Panc1 (cell line): Measurements from ENCODE around the gene RBPJL. TPM values are rescaled to one million over a fixed set of nuclear protein-coding genes. Genes with fewer than 3 reads are reported as not detected.

Experiments used
- ATAC-seq: fragments of 200-7000 bp; cut with Tn5 transposase; 2 replicates; pipeline ENCODE4 v1.9.1; 2020; ENCODE audit warnings: mild to moderate bottlenecking, moderate library complexity
- BruUV-seq: library from RNA; stranded (reverse); fragments of 400-500 nt; replicated peaks from 2 replicates; lab custom pipeline; 2021; lab: Mats Ljungman, UMichigan
- CTCF ChIA-PET: fragments of 300-600 bp; sonication (Branson Sonifier 250); formaldehyde crosslinking; loops from one replicate; lab custom pipeline; 2022; ENCODE audit warnings: antibody characterized with exemption; lab: Charles Lee
- POLR2A ChIA-PET: fragments of 300-600 bp; sonication (Branson Sonifier 250); formaldehyde crosslinking; loops from one replicate; lab custom pipeline; 2022; ENCODE audit warnings: antibody characterized with exemption; lab: Charles Lee
- DNase-seq: peaks from one replicate; pipeline ENCODE4 v3.0.0-alpha.2; 2010; ENCODE audit warnings: low read depth, low spot score
- H3K27ac ChIP-seq: 2 replicates; pipeline ENCODE4 v1.5.1; 2011; ENCODE audit warnings: mild to moderate bottlenecking, low read length, inconsistent platforms
- H3K27me3 ChIP-seq: fragments of 200-500 bp; sonication (Bioruptor generic); 2 replicates; pipeline ENCODE4 v1.6.0; 2014; ENCODE audit warnings: low read length, inconsistent platforms; ENCODE audit not compliant: control insufficient read depth, insufficient read depth
- H3K36me3 ChIP-seq: fragments of 200-500 bp; sonication (Bioruptor generic); 2 replicates; pipeline ENCODE4 v1.5.1; 2014; ENCODE audit warnings: inconsistent platforms, mild to moderate bottlenecking, low read length, moderate library complexity; ENCODE audit not compliant: control insufficient read depth, insufficient read depth
- H3K4me1 ChIP-seq: 2 replicates; pipeline ENCODE4 v1.5.1; 2011; ENCODE audit warnings: inconsistent platforms, mild to moderate bottlenecking, low read length, moderate library complexity; ENCODE audit not compliant: control insufficient read depth, insufficient read depth
- H3K4me3 ChIP-seq, 2 experiments: 2 replicates each; pipeline ENCODE4 v1.5.1; 2011 to 2012; ENCODE audit warnings: low read depth in 2 of 2, low read length in 2 of 2, mild to moderate bottlenecking in 2 of 2, inconsistent platforms in 1 of 2, moderate library complexity in 1 of 2
- H3K9me3 ChIP-seq: fragments of 200-500 bp; sonication (Bioruptor generic); 2 replicates; pipeline ENCODE4 v1.5.1; 2014; ENCODE audit warnings: low read depth, mild to moderate bottlenecking, inconsistent platforms, low read length, moderate library complexity; ENCODE audit not compliant: control insufficient read depth, insufficient read depth
- POLR2AphosphoS5 ChIP-seq: IDR thresholded peaks from 2 replicates; pipeline ENCODE4 v1.6.1; 2012; ENCODE audit warnings: mild to moderate bottlenecking, low read depth, low read length, moderate library complexity
- SIN3A ChIP-seq: IDR thresholded peaks from 2 replicates; pipeline ENCODE4 v1.6.1; 2012; ENCODE audit warnings: low read depth, mild to moderate bottlenecking, low read length, moderate library complexity, borderline replicate concordance; ENCODE audit not compliant: insufficient read depth
- TCF7L2 ChIP-seq: IDR thresholded peaks from 2 replicates; pipeline ENCODE4 v1.6.1; 2011; ENCODE audit warnings: mild to moderate bottlenecking, low read depth, low read length, inconsistent platforms
- in situ Hi-C: cut with HindIII; loops from 2 replicates; pipeline ENCODE4 v1.10.0; 2016; ENCODE audit warnings: low sequenced_read_pairs, low pct_unique_long_range_greater_than_20kb
- intact Hi-C: fragments of 100-400 bp; cut with micrococcal nuclease; formaldehyde crosslinking; loops from one replicate; pipeline ENCODE4 v1.10.0; 2022; ENCODE audit not compliant: unreplicated experiment
- total RNA-seq: library from RNA; stranded (reverse); gene quantifications from one replicate; pipeline ENCODE4 v1.2.1, GENCODE V29; 2021; ENCODE audit not compliant: unreplicated experiment
- TF ChIP-seq, protein P1 (sequence below), 2 experiments: IDR thresholded peaks; 2 replicates each; pipeline ENCODE4 v1.6.1; 2011 to 2012; ENCODE audit warnings: low read depth in 2 of 2, control low read depth in 1 of 2, low read length in 1 of 2, mild to moderate bottlenecking in 1 of 2, moderate library complexity in 1 of 2; ENCODE audit not compliant: insufficient read depth in 1 of 2
- TF ChIP-seq, protein P2 (sequence below): fragments of 450-650 bp; IDR thresholded peaks from 2 replicates; pipeline ENCODE4 v1.5.1; 2017; ENCODE audit warnings: mild to moderate bottlenecking

RBPJL gene
- total RNA-seq, 1 experiment from 2014 or later, result 0.18 TPM

DNA sequence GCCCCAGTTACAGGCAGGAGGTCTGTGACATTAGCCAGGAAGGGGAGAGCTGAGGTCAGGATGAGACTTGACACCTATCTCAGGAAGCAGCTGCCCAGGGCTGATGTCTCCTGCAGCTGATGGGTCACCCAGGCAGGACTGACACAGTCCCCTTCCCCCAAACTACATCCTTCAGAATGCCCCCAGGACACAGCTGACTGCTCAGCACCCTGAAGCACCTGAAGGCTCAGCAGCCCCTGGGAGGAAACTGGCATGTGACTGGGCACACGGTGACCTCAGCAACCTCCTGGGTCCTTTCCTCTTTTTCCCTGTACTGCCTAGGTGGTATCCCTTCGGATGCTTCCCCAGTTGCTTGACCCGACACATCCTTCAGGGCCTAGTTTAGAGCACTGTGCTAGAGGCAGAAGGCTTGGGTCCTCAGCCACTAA is 39.7 kb downstream of the RBPJL start:
- no peaks in the 10 kb centered on the region for H3K36me3 ChIP-seq
- BruUV-seq, result no TSS peak
- H3K4me1 ChIP-seq, result peaks cover 63% of the 10 kb centered on the region
- H3K4me3 ChIP-seq, result peak overlapping the region; percentile 70 to 94
- ATAC-seq, result no peak
- ChIA-PET CTCF (interaction anchor here (0.6 to 2.0 kb wide), 2 partner anchors 90 to 1352 kb away, joined by 3 to 7 read pairs; no protein-coding TSS in a partner anchor), POLR2A (no interaction called here)
- no peak for DNase-seq
- no peaks in the 10 kb centered on the region for H3K27me3 ChIP-seq
- intact Hi-C loops (no loop called here), in situ Hi-C loops (no loop called here)
- peak overlapping the region; percentile 83 for H3K27ac ChIP-seq
- TF ChIP-seq SIN3A, result no peak
- TF ChIP-seq TCF7L2, result no peak
- TF ChIP-seq, protein P1, sequence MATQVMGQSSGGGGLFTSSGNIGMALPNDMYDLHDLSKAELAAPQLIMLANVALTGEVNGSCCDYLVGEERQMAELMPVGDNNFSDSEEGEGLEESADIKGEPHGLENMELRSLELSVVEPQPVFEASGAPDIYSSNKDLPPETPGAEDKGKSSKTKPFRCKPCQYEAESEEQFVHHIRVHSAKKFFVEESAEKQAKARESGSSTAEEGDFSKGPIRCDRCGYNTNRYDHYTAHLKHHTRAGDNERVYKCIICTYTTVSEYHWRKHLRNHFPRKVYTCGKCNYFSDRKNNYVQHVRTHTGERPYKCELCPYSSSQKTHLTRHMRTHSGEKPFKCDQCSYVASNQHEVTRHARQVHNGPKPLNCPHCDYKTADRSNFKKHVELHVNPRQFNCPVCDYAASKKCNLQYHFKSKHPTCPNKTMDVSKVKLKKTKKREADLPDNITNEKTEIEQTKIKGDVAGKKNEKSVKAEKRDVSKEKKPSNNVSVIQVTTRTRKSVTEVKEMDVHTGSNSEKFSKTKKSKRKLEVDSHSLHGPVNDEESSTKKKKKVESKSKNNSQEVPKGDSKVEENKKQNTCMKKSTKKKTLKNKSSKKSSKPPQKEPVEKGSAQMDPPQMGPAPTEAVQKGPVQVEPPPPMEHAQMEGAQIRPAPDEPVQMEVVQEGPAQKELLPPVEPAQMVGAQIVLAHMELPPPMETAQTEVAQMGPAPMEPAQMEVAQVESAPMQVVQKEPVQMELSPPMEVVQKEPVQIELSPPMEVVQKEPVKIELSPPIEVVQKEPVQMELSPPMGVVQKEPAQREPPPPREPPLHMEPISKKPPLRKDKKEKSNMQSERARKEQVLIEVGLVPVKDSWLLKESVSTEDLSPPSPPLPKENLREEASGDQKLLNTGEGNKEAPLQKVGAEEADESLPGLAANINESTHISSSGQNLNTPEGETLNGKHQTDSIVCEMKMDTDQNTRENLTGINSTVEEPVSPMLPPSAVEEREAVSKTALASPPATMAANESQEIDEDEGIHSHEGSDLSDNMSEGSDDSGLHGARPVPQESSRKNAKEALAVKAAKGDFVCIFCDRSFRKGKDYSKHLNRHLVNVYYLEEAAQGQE (IDR thresholded peaks at IDR 0.05; ENCODE audit: insufficient read depth in 1 of 2, low read depth in 2 of 2, low read length in 1 of 2), result no peak
- TF ChIP-seq, protein P2, sequence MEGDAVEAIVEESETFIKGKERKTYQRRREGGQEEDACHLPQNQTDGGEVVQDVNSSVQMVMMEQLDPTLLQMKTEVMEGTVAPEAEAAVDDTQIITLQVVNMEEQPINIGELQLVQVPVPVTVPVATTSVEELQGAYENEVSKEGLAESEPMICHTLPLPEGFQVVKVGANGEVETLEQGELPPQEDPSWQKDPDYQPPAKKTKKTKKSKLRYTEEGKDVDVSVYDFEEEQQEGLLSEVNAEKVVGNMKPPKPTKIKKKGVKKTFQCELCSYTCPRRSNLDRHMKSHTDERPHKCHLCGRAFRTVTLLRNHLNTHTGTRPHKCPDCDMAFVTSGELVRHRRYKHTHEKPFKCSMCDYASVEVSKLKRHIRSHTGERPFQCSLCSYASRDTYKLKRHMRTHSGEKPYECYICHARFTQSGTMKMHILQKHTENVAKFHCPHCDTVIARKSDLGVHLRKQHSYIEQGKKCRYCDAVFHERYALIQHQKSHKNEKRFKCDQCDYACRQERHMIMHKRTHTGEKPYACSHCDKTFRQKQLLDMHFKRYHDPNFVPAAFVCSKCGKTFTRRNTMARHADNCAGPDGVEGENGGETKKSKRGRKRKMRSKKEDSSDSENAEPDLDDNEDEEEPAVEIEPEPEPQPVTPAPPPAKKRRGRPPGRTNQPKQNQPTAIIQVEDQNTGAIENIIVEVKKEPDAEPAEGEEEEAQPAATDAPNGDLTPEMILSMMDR, result no peak
- TF ChIP-seq POLR2AphosphoS5, result no peak
- no peaks in the 10 kb centered on the region for H3K9me3 ChIP-seq

DNA sequence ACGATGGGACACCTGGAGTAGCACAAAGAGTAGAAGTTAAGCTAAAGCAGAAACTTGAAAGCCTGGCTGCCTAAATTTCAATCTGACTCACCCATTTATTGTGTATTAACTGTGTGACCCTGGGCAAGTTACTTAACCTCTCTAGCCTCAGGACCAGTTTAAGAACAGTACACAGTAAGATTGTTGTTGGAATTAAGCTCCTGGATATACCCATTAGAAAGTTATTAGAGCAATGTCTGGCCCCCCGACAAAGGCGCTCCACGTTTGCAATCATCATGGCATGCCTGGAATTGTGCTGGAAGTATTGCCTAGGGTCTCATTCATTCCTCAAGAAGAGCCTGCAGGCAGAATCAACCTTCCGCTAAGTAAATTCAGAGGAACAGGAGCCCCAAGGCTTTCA is 40.2 kb downstream of the RBPJL start:
- H3K36me3 ChIP-seq, result no peaks in the 10 kb centered on the region
- H3K4me1 ChIP-seq, result peaks cover 58% of the 10 kb centered on the region
- ATAC-seq (no peak), DNase-seq (no peak)
- H3K9me3 ChIP-seq, result no peaks in the 10 kb centered on the region
- TF ChIP-seq, protein P1 (IDR thresholded peaks at IDR 0.05; ENCODE audit: insufficient read depth in 1 of 2, low read depth in 2 of 2, low read length in 1 of 2), result no peak
- no peak for TF ChIP-seq SIN3A
- TF ChIP-seq, protein P2, result no peak
- H3K4me3 ChIP-seq, result peak overlapping the region; percentile 70 to 94
- in situ Hi-C loops, result no loop called here
- ChIA-PET CTCF (interaction anchor here (0.6 to 2.0 kb wide), 4 partner anchors 10 to 1351 kb away, joined by 3 to 7 read pairs (median 4); no protein-coding TSS in a partner anchor), POLR2A (interaction anchor here (0.7 to 1.2 kb wide), 2 partner anchors 11 to 994 kb away, joined by 3 read pairs; no protein-coding TSS in a partner anchor)
- no peaks in the 10 kb centered on the region for H3K27me3 ChIP-seq
- intact Hi-C loops, result no loop called here
- BruUV-seq, result no TSS peak
- H3K27ac ChIP-seq, result peak overlapping the region; percentile 83
